GM18867 (cell line): ENCODE measurements around the gene HERC2.

Source experiments
- ATAC-seq: cut with Tn5 transposase; IDR thresholded peaks from one replicate; pipeline ENCODE4 v1.9.1; 2021; ENCODE audit warnings: mild to moderate bottlenecking, moderate library complexity; ENCODE audit not compliant: unreplicated experiment

HERC2 gene

GRCh38 chr15:28068930-28069329 is 253.0 kb downstream of the HERC2 start:
- no peak for ATAC-seq

DNA sequence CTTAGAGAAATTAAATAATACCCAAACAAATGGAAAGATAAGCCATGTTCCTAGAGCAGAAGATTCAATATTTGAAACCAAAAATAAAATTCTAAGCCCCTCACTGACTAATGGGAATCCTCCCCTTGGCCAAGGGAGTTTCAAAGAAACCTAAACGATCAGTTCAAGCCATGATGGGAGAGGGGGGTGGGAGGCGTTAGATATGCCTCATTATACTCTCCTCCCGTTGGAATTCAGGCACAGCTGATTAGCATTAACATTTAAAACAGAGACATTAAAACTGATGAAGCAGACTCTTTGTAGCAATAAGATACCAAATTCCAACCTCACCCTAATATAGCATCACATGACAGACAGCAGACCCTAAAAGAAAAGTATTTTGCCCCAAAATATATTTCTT is 255.7 kb downstream of the HERC2 start:
- ATAC-seq: no peak
